B cell (primary cell): Measurements from ENCODE around the gene ZBP1. TPM values are rescaled to one million over a fixed set of nuclear protein-coding genes. Genes with fewer than 3 reads are reported as not detected.

Source experiments
- ATAC-seq: fragments of 200-7000 bp; cut with Tn5 transposase; one replicate; pipeline ENCODE4 v1.10.0; 2021; ENCODE audit warnings: low read depth, mild to moderate bottlenecking, moderate number of reproducible peaks, moderate library complexity
- CTCF ChIA-PET: fragments of 350-600 bp; sonication (Branson Sonifier 250); formaldehyde crosslinking; loops from one replicate; lab custom pipeline; 2021; ENCODE audit warnings: antibody characterized with exemption, inconsistent platforms; lab: Charles Lee
- POLR2A ChIA-PET: fragments of 350-600 bp; sonication (Branson Sonifier 250); formaldehyde crosslinking; loops from one replicate; lab custom pipeline; 2021; ENCODE audit warnings: antibody characterized with exemption; lab: Charles Lee
- DNase-seq: peaks from one replicate; pipeline ENCODE4 v3.0.0; 2013
- H2AFZ ChIP-seq: 2 replicates; pipeline ENCODE4 v1.6.1; 2012; ENCODE audit warnings: mild to moderate bottlenecking, low read depth, low read length; ENCODE audit not compliant: insufficient read depth, poor library complexity, severe bottlenecking
- H3K27ac ChIP-seq, 2 donors: 1 replicate in 1 of 2; 2 replicates in 1 of 2; pipeline ENCODE4 v1.5.1; 2012 to 2013; ENCODE audit warnings: low read length in 2 of 2, mild to moderate bottlenecking in 2 of 2, moderate library complexity in 1 of 2
- H3K27me3 ChIP-seq, 4 experiments: fragments of 200-600 bp in 1 of 4; sonication (generic) in 1 of 4; replicated peaks in 1 of 4; 1 replicate in 2 of 4; 2 replicates in 2 of 4; pipeline versions ENCODE4 v1.6.1 to v1.7.0; 2013 to 2016; ENCODE audit warnings: low read length in 3 of 4, mild to moderate bottlenecking in 2 of 4, mixed read lengths in 1 of 4, moderate library complexity in 1 of 4; ENCODE audit not compliant: insufficient read depth in 4 of 4, control insufficient read depth in 3 of 4; ENCODE audit errors: control extremely low read depth in 1 of 4
- H3K36me3 ChIP-seq, 2 experiments: replicated peaks in 1 of 2; 1 replicate in 1 of 2; 2 replicates in 1 of 2; pipeline versions ENCODE4 v1.6.1 to v1.7.1; 2013; ENCODE audit warnings: low read length in 1 of 2; ENCODE audit not compliant: insufficient read depth in 2 of 2, control insufficient read depth in 1 of 2; ENCODE audit errors: control extremely low read depth in 1 of 2, extremely low read depth in 1 of 2
- H3K4me1 ChIP-seq, 2 donors: fragments of 200-600 bp in 1 of 2; sonication (generic) in 1 of 2; 1 replicate in 1 of 2; 2 replicates in 1 of 2; pipeline versions ENCODE4 v1.5.1 to v1.6.1; 2013 to 2017; ENCODE audit warnings: low read length in 2 of 2; ENCODE audit not compliant: control insufficient read depth in 2 of 2, insufficient read depth in 2 of 2
- H3K4me2 ChIP-seq: replicated peaks from 2 replicates; pipeline ENCODE3; 2012; ENCODE audit warnings: mild to moderate bottlenecking, low read depth, low read length; ENCODE audit not compliant: poor library complexity, severe bottlenecking
- H3K4me3 ChIP-seq, 5 experiments: fragments of 200-600 bp in 1 of 5; sonication (generic) in 1 of 5; 1 replicate in 3 of 5; 2 replicates in 2 of 5; pipeline versions ENCODE4 v1.5.1 to v1.7.0; 2011 to 2016; ENCODE audit warnings: low read length in 4 of 5, mild to moderate bottlenecking in 4 of 5, low read depth in 2 of 5, control low read depth in 1 of 5, moderate library complexity in 1 of 5; ENCODE audit not compliant: insufficient read depth in 1 of 5; ENCODE audit errors: control extremely low read depth in 1 of 5, extremely low read depth in 1 of 5
- H3K79me2 ChIP-seq: fragments of 200-600 bp; sonication (generic); one replicate; pipeline ENCODE4 v1.6.0; 2016; ENCODE audit warnings: low read length; ENCODE audit not compliant: control insufficient read depth, insufficient read depth
- H3K9ac ChIP-seq: fragments of 200-600 bp; sonication (generic); 2 replicates; pipeline ENCODE4 v1.6.1; 2017; ENCODE audit warnings: mild to moderate bottlenecking, low read length, moderate library complexity
- H3K9me3 ChIP-seq, 3 donors: one replicate each; pipeline versions ENCODE4 v1.6.1 to v1.7.1; 2013; ENCODE audit warnings: low read length in 2 of 3; ENCODE audit not compliant: control insufficient read depth in 2 of 3, insufficient read depth in 1 of 3; ENCODE audit errors: control extremely low read depth in 1 of 3
- H4K20me1 ChIP-seq: 2 replicates; pipeline ENCODE4 v1.6.0; 2012; ENCODE audit warnings: mild to moderate bottlenecking, low read length; ENCODE audit not compliant: insufficient read depth, control insufficient read depth, poor library complexity, severe bottlenecking
- H3K27ac Mint-ChIP-seq: one replicate; pipeline ENCODE4 v1.8.0; 2021; ENCODE audit warnings: mixed read lengths
- H3K27me3 Mint-ChIP-seq: one replicate; pipeline ENCODE4 v1.8.0; 2021; ENCODE audit warnings: mixed read lengths
- H3K4me1 Mint-ChIP-seq: one replicate; pipeline ENCODE4 v1.8.0; 2021; ENCODE audit warnings: mixed read lengths
- H3K4me3 Mint-ChIP-seq: one replicate; pipeline ENCODE4 v1.8.0; 2021; ENCODE audit warnings: mixed read lengths
- H3K9me3 Mint-ChIP-seq: one replicate; pipeline ENCODE4 v1.8.0; 2022; ENCODE audit warnings: mixed read lengths; ENCODE audit not compliant: insufficient read depth
- CTCF ChIP-seq: fragments of 200-600 bp; IDR thresholded peaks from one replicate; pipeline ENCODE4 v1.8.0; 2022; ENCODE audit warnings: antibody characterized with exemption, mild to moderate bottlenecking
- EZH2 ChIP-seq: IDR thresholded peaks from 2 replicates; pipeline ENCODE4 v1.6.1; 2012; ENCODE audit warnings: borderline replicate concordance, low read depth, mild to moderate bottlenecking, moderate library complexity, low read length; ENCODE audit not compliant: insufficient read depth, poor library complexity, severe bottlenecking
- WGBS: methylation state at CpG from one replicate; pipeline ENCODE4 v1.1.5; 2013; ENCODE audit warnings: missing lambda C conversion rate; ENCODE audit not compliant: insufficient coverage; 5-methylcytosine and 5-hydroxymethylcytosine counted together
- intact Hi-C: fragments of 100-400 bp; cut with micrococcal nuclease; formaldehyde crosslinking; loops from one replicate; pipeline ENCODE4 v1.10.0; 2022
- polyA plus RNA-seq: library from polyadenylated mRNA; depleted of rRNA; stranded (reverse); fragments of >200 nt; gene quantifications from 2 replicates; pipeline ENCODE4 v1.2.3, GENCODE V29; 2012
- total RNA-seq, 2 donors: library from RNA; stranded (reverse); fragments of 120-200 nt in 1 of 2; gene quantifications; 1 replicate in 1 of 2; 2 replicates in 1 of 2; pipeline versions ENCODE4 v1.2.3 to v1.2.4, GENCODE V29; 2013 to 2022

Gene ZBP1
- total and polyA plus RNA-seq, 2 donors (not counting 1 experiment from before 2014, with no cell fraction given): 29.9 to 69.2 TPM

DNA sequence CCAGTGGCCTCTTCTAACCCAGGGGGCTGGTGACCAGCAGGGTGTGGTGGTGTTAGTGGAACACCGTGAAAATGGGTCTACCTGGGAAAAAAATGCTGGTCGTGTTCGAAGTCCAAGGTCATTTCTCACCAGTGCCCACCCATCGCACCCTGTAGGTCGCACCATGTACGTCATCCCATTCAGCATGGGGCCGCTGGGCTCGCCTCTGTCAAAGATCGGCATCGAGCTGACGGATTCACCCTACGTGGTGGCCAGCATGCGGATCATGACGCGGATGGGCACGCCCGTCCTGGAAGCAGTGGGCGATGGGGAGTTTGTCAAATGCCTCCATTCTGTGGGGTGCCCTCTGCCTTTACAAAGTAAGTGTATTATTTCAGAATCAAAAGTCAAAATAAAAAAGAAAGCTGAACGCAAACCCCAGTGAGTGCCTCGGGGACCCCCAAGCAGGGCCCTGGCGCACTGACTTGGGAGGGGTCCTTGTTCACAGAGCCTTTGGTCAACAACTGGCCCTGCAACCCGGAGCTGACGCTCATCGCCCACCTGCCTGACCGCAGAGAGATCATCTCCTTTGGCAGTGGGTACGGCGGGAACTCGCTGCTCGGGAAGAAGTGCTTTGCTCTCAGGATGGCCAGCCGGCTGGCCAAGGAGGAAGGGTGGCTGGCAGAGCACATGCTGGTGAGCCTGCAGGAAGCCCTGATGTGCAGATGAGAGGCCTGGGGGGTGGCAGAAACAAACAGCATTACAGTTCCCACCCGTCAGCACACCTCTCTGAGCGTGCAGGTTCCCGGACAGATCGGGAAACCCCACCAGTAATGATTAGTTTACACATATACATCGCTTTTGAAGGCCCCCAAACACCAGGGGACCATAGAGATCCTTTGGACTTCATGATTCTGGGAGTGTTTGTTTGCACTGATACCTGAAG, 57.4 kb downstream of the ZBP1 start:
- POLR2A ChIA-PET: no interaction called here
- CTCF ChIA-PET: no interaction called here
- intact Hi-C loops: no loop called here

More for the DNA sequence above, 57.4 kb downstream of the ZBP1 start:
- TF ChIP-seq EZH2: no peak
- TF ChIP-seq CTCF: no peak
- Histone ChIP-seq H3K9ac (no peak overlapping the region), H4K20me1 (no peaks in the 10 kb centered on the region), H3K4me1 (no peaks in the 10 kb centered on the region), H3K79me2 (no peaks in the 10 kb centered on the region), H3K36me3 (no peaks in the 10 kb centered on the region), H3K9me3 (no peaks in the 10 kb centered on the region), H3K4me3 (no peak overlapping the region), H3K27ac (no peak overlapping the region), H3K27me3 (peaks cover 0 to 5% (median 3%) of the 10 kb centered on the region in 4 experiments), H3K4me2 (no peak overlapping the region), H2AFZ (no peak overlapping the region)
- 96% methylated on average over 27 of the region's 35 CpGs for WGBS
- Mint-ChIP-seq H3K4me3 (no peak overlapping the region), H3K4me1 (no peaks in the 10 kb centered on the region), H3K9me3 (no peaks in the 10 kb centered on the region), H3K27me3 (peaks cover 34% of the 10 kb centered on the region), H3K27ac (no peak overlapping the region)
- no peak for ATAC-seq
- DNase-seq: no peak
